ENCODE results near the gene CFAP70. TPM values are rescaled to one million over a fixed set of nuclear protein-coding genes. Genes with fewer than 3 reads are reported as not detected.

CFAP70 gene
- total RNA-seq, 1 experiment from 2014 or later: 0.31 TPM

DNA sequence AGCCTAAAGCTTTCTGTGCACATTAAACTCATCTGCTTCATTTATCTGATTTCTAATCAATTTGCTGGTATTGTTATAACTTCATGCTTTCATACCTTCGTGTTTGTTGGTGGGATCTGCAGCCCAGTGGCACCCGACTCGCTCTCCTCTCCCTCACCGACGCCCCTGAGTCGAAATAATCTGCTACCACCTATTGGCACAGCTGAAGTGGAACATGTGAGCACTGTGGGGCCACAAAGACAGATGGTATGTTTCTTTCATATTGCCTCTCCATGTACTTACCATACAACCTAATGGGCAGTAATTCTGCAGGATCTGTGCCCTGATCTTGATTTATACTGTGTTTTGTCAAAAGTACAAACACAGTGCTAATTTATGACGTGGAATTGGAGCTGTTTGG lies 124.0 kb downstream of the CFAP70 start:
- ATAC-seq (no peak), DNase-seq (ENCODE audit: low spot score) (no peak)
- TF ChIP-seq MXD4 (CRISPR knock-in tag; IDR thresholded peaks at IDR 0.05; ENCODE audit: borderline replicate concordance) (no peak), ETV6 (CRISPR knock-in tag; IDR thresholded peaks at IDR 0.05) (no peak), ZNF263 (CRISPR knock-in tag; IDR thresholded peaks at IDR 0.05; ENCODE audit: low read depth) (no peak), SOX15 (CRISPR knock-in tag; IDR thresholded peaks at IDR 0.05) (no peak), ZNF317 (CRISPR knock-in tag; IDR thresholded peaks at IDR 0.05; ENCODE audit: borderline replicate concordance, low read depth) (no peak), ZNF219 (CRISPR knock-in tag; IDR thresholded peaks at IDR 0.05; ENCODE audit: borderline replicate concordance) (no peak), JAZF1 (CRISPR knock-in tag; IDR thresholded peaks at IDR 0.05) (no peak), TEAD1 (CRISPR knock-in tag; IDR thresholded peaks at IDR 0.05) (no peak), SP1 (CRISPR knock-in tag; conservative IDR thresholded peaks at IDR 0.05) (no peak), NR3C1 (CRISPR knock-in tag; conservative IDR thresholded peaks at IDR 0.05; ENCODE audit: low read depth) (no peak)
- TF ChIP-seq, protein P1, sequence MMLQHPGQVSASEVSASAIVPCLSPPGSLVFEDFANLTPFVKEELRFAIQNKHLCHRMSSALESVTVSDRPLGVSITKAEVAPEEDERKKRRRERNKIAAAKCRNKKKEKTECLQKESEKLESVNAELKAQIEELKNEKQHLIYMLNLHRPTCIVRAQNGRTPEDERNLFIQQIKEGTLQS (CRISPR knock-in tag; conservative IDR thresholded peaks at IDR 0.05): no peak
- TF ChIP-seq, protein P2, sequence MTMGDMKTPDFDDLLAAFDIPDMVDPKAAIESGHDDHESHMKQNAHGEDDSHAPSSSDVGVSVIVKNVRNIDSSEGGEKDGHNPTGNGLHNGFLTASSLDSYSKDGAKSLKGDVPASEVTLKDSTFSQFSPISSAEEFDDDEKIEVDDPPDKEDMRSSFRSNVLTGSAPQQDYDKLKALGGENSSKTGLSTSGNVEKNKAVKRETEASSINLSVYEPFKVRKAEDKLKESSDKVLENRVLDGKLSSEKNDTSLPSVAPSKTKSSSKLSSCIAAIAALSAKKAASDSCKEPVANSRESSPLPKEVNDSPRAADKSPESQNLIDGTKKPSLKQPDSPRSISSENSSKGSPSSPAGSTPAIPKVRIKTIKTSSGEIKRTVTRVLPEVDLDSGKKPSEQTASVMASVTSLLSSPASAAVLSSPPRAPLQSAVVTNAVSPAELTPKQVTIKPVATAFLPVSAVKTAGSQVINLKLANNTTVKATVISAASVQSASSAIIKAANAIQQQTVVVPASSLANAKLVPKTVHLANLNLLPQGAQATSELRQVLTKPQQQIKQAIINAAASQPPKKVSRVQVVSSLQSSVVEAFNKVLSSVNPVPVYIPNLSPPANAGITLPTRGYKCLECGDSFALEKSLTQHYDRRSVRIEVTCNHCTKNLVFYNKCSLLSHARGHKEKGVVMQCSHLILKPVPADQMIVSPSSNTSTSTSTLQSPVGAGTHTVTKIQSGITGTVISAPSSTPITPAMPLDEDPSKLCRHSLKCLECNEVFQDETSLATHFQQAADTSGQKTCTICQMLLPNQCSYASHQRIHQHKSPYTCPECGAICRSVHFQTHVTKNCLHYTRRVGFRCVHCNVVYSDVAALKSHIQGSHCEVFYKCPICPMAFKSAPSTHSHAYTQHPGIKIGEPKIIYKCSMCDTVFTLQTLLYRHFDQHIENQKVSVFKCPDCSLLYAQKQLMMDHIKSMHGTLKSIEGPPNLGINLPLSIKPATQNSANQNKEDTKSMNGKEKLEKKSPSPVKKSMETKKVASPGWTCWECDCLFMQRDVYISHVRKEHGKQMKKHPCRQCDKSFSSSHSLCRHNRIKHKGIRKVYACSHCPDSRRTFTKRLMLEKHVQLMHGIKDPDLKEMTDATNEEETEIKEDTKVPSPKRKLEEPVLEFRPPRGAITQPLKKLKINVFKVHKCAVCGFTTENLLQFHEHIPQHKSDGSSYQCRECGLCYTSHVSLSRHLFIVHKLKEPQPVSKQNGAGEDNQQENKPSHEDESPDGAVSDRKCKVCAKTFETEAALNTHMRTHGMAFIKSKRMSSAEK (CRISPR knock-in tag; IDR thresholded peaks at IDR 0.05; ENCODE audit: borderline replicate concordance): no peak
- TF ChIP-seq, protein P3, sequence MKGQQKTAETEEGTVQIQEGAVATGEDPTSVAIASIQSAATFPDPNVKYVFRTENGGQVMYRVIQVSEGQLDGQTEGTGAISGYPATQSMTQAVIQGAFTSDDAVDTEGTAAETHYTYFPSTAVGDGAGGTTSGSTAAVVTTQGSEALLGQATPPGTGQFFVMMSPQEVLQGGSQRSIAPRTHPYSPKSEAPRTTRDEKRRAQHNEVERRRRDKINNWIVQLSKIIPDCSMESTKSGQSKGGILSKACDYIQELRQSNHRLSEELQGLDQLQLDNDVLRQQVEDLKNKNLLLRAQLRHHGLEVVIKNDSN (CRISPR knock-in tag; IDR thresholded peaks at IDR 0.05): no peak
- H3K36me3 Mint-ChIP-seq: peaks cover 29% of the 10 kb centered on the region
- H3K27me3 Mint-ChIP-seq (ENCODE audit: low read depth): no peaks in the 10 kb centered on the region
- ChIA-PET POLR2A (interaction anchor here (1.5 kb wide), 1 partner anchor 12 kb away, joined by 4 read pairs; the partner anchor contains the start of gene DNAJC9), CTCF (no interaction called here)
- no peak overlapping the region for H3K27ac Mint-ChIP-seq
- H3K4me1 Mint-ChIP-seq: no peaks in the 10 kb centered on the region
- no peak overlapping the region for H3K4me3 Mint-ChIP-seq
- no peaks in the 10 kb centered on the region for H3K9me3 Mint-ChIP-seq

DNA sequence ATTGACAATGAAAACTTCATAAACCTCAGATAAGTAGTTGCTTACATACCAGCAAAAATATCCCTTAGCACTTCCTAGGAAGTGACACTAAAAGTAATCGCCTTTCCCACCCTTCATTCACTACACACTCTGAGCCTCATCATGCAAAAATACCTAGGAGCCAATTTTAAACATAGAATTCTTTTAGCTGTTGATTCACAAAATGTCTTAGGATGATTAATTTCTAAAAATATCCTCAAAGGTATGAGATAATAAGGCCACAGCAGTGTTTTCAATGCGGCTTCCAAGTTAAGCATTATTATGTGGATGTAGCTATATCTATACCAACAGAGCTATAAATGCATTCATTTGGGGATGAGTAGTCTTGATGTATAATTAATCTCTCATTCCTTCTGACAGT lies 124.8 kb downstream of the CFAP70 start:
- Mint-ChIP-seq H3K27ac (no peak overlapping the region), H3K36me3 (peaks cover 21% of the 10 kb centered on the region), H3K4me1 (no peaks in the 10 kb centered on the region), H3K9me3 (no peaks in the 10 kb centered on the region), H3K4me3 (no peak overlapping the region), H3K27me3 (ENCODE audit: low read depth) (no peaks in the 10 kb centered on the region)
- no peak for DNase-seq (ENCODE audit: low spot score)
- no peak for ATAC-seq
- TF ChIP-seq CREM (CRISPR knock-in tag; IDR thresholded peaks at IDR 0.05) (no peak), ZBTB21 (CRISPR knock-in tag; IDR thresholded peaks at IDR 0.05; ENCODE audit: borderline replicate concordance) (no peak), FOXK1 (CRISPR knock-in tag; IDR thresholded peaks at IDR 0.05) (no peak), NFYB (CRISPR knock-in tag; conservative IDR thresholded peaks at IDR 0.05; ENCODE audit: low read depth) (no peak), NFATC4 (CRISPR knock-in tag; IDR thresholded peaks at IDR 0.05) (no peak), TEAD4 (CRISPR knock-in tag; IDR thresholded peaks at IDR 0.05) (no peak), ZNF138 (CRISPR knock-in tag; conservative IDR thresholded peaks at IDR 0.05) (no peak), GABPB1 (CRISPR knock-in tag; IDR thresholded peaks at IDR 0.05) (no peak)
- TF ChIP-seq, protein P4, sequence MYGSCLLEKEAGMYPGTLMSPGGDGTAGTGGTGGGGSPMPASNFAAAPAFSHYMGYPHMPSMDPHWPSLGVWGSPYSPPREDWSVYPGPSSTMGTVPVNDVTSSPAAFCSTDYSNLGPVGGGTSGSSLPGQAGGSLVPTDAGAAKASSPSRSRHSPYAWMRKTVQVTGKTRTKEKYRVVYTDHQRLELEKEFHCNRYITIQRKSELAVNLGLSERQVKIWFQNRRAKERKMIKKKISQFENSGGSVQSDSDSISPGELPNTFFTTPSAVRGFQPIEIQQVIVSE (CRISPR knock-in tag; IDR thresholded peaks at IDR 0.05; ENCODE audit: borderline replicate concordance): no peak
- TF ChIP-seq, protein P5, sequence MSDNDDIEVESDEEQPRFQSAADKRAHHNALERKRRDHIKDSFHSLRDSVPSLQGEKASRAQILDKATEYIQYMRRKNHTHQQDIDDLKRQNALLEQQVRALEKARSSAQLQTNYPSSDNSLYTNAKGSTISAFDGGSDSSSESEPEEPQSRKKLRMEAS (CRISPR knock-in tag; IDR thresholded peaks at IDR 0.05): no peak
- POLR2A ChIA-PET: interaction anchor here (1.5 kb wide), 1 partner anchor 13 kb away, joined by 4 read pairs; the partner anchor contains the start of gene DNAJC9
- CTCF ChIA-PET: interaction anchor here (1.1 kb wide), 1 partner anchor 13 kb away, joined by 5 read pairs; the partner anchor contains the start of gene DNAJC9

All from WTC11 (cell line).